ENCODE data around the gene SNRPN.

- TF ChIP-seq EZH2 (IDR thresholded peaks at IDR 0.05; ENCODE audit: low read depth) (no peak), CTCF (conservative IDR thresholded peaks at IDR 0.05) (no peak)
Measured at GRCh38 chr15:24976932-24977331, 22.1 kb downstream of the SNRPN start.

Data from PC-9 (cell line).